Frontal cortex (tissue), 4 donors: Measurements from ENCODE around the gene MCTP1. TPM values are rescaled to one million over a fixed set of nuclear protein-coding genes. Genes with fewer than 3 reads are reported as not detected.
"Not testable (repeated sequence)": the region's sequence is repeated elsewhere in the genome, so short reads cannot be mapped to it uniquely, and the experiment has no call there.

ENCODE experiments used
- DNase-seq, 2 donors: peaks; one replicate each; pipeline ENCODE4 v3.0.0; 2012; ENCODE audit warnings: low spot score in 2 of 2
- FAIRE-seq: peaks from 2 replicates; lab custom pipeline; 2012; peaks lifted over from hg19 to GRCh38; lab: Jason Lieb, UNC
- total RNA-seq: library from RNA; depleted of rRNA; stranded (reverse); fragments of >200 nt; gene quantifications from one replicate; pipeline ENCODE4 v1.2.3, GENCODE V29; 2014
- donor health status: control.
- donor health status: control.
- donor health status: control.

Gene MCTP1
- total RNA-seq, 1 donor from 2014 or later: 48.5 TPM

- FAIRE-seq: no peak
- DNase-seq: no peak
Observed at GRCh38 chr5:94850960-94851359, 433.9 kb downstream of the MCTP1 start.

GRCh38 chr5:94849821-94850736, 434.8 kb downstream of the MCTP1 start:
- no peak for FAIRE-seq
- DNase-seq: peak; percentile 2 to 18

- DNase-seq (no peak), FAIRE-seq (no peak)
Observed at GRCh38 chr5:94849324-94849723, 435.6 kb downstream of the MCTP1 start.

- FAIRE-seq (no peak), DNase-seq (no peak)
Observed at GRCh38 chr5:94847726-94848125, 437.2 kb downstream of the MCTP1 start.

- no peak for FAIRE-seq
- DNase-seq: no peak
Observed at GRCh38 chr5:94847019-94847418, 437.9 kb downstream of the MCTP1 start.

- not testable (repeated sequence) for DNase-seq
Observed at GRCh38 chr5:94845696-94846095, 439.2 kb downstream of the MCTP1 start.

GRCh38 chr5:94841598-94842322, 443.1 kb downstream of the MCTP1 start:
- FAIRE-seq: no peak
- no peak for DNase-seq

More at GRCh38 chr5:94845696-94846095, 439.2 kb downstream of the MCTP1 start:
- FAIRE-seq: not testable (repeated sequence)

- FAIRE-seq (no peak), DNase-seq (no peak)
Observed at GRCh38 chr5:94833851-94834250, 451.0 kb downstream of the MCTP1 start.

- DNase-seq (no peak), FAIRE-seq (no peak)
Observed at GRCh38 chr5:94832685-94833084, 452.2 kb downstream of the MCTP1 start.

GRCh38 chr5:94830520-94830919, 454.4 kb downstream of the MCTP1 start:
- DNase-seq (no peak), FAIRE-seq (peak; percentile 53)

GRCh38 chr5:94828222-94828621, 456.7 kb downstream of the MCTP1 start:
- not testable (repeated sequence) for FAIRE-seq

GRCh38 chr5:94820488-94820887, 464.4 kb downstream of the MCTP1 start:
- FAIRE-seq (no peak), DNase-seq (no peak)

More at GRCh38 chr5:94828222-94828621, 456.7 kb downstream of the MCTP1 start:
- not testable (repeated sequence) for DNase-seq

- no peak for FAIRE-seq
Observed at GRCh38 chr5:94818904-94819303, 466.0 kb downstream of the MCTP1 start.

GRCh38 chr5:94815313-94816039, 469.4 kb downstream of the MCTP1 start:
- FAIRE-seq: no peak
- DNase-seq: no peak

More at GRCh38 chr5:94818904-94819303, 466.0 kb downstream of the MCTP1 start:
- no peak for DNase-seq

- DNase-seq (no peak), FAIRE-seq (no peak)
Observed at GRCh38 chr5:94812232-94812631, 472.7 kb downstream of the MCTP1 start.

GRCh38 chr5:94811331-94811730, 473.6 kb downstream of the MCTP1 start:
- DNase-seq (no peak), FAIRE-seq (no peak)

- FAIRE-seq (no peak), DNase-seq (no peak)
Observed at GRCh38 chr5:94810877-94811276, 474.0 kb downstream of the MCTP1 start.

- FAIRE-seq (no peak), DNase-seq (no peak)
Observed at GRCh38 chr5:94810281-94810680, 474.6 kb downstream of the MCTP1 start.

GRCh38 chr5:94808497-94808896, 476.4 kb downstream of the MCTP1 start:
- DNase-seq (no peak), FAIRE-seq (no peak)

GRCh38 chr5:94807985-94808384, 476.9 kb downstream of the MCTP1 start:
- DNase-seq: no peak
- no peak for FAIRE-seq
